ENCODE results near the gene RGL3.

RGL3 gene

GRCh38 chr19:11425719-11426457 lies 6.8 kb upstream of the RGL3 start:
- TF ChIP-seq CTCF (IDR thresholded peaks at IDR 0.05): no peak
- no peak for DNase-seq
- Histone ChIP-seq H3K27ac (no peak overlapping the region), H3K27me3 (peaks cover 0 to 5% of the 10 kb centered on the region in 2 donors), H3K4me1 (peaks cover 0 to 23% (median 17%) of the 10 kb centered on the region in 4 donors), H3K9me3 (no peaks in the 10 kb centered on the region), H3K4me3 (no peak overlapping the region), H3K36me3 (no peaks in the 10 kb centered on the region)
- intact Hi-C loops (cut with DNase I; ENCODE audit: low total_unique reads): no loop called here

GRCh38 chr19:11423791-11424181 lies 4.7 kb upstream of the RGL3 start:
- Histone ChIP-seq H3K4me1 (peaks cover 0 to 42% (median 33%) of the 10 kb centered on the region in 4 donors), H3K4me3 (no peak overlapping the region), H3K27ac (no peak overlapping the region), H3K36me3 (no peaks in the 10 kb centered on the region), H3K9me3 (no peaks in the 10 kb centered on the region), H3K27me3 (peaks cover 0 to 5% of the 10 kb centered on the region in 2 donors)
- intact Hi-C loops (cut with DNase I; ENCODE audit: low total_unique reads): no loop called here
- TF ChIP-seq CTCF (IDR thresholded peaks at IDR 0.05): no peak
- DNase-seq: no peak

- Histone ChIP-seq H3K27me3 (peaks cover 0 to 5% of the 10 kb centered on the region in 2 donors), H3K36me3 (no peaks in the 10 kb centered on the region), H3K4me3 (no peak overlapping the region), H3K27ac (no peak overlapping the region), H3K9me3 (no peaks in the 10 kb centered on the region), H3K4me1 (peaks cover 0 to 48% (median 36%) of the 10 kb centered on the region in 4 donors)
- DNase-seq: no peak
- intact Hi-C loops (cut with DNase I; ENCODE audit: low total_unique reads): no loop called here
- TF ChIP-seq CTCF (IDR thresholded peaks at IDR 0.05): no peak
Measured at GRCh38 chr19:11423164-11423790, 4.2 kb upstream of the RGL3 start.

GRCh38 chr19:11422163-11423065 lies 3.3 kb upstream of the RGL3 start:
- Histone ChIP-seq H3K27me3 (peaks cover 0 to 5% of the 10 kb centered on the region in 2 donors), H3K27ac (peak overlapping the region; percentile 67 to 79), H3K9me3 (no peaks in the 10 kb centered on the region), H3K4me1 (peaks cover 0 to 51% (median 37%) of the 10 kb centered on the region in 4 donors), H3K36me3 (no peaks in the 10 kb centered on the region), H3K4me3 (peak overlapping the region; percentile 47)
- peak; percentile 79 to 94 for DNase-seq
- intact Hi-C loops (cut with DNase I; ENCODE audit: low total_unique reads): no loop called here
- no peak for TF ChIP-seq CTCF (IDR thresholded peaks at IDR 0.05)

- TF ChIP-seq CTCF (IDR thresholded peaks at IDR 0.05): no peak
- Histone ChIP-seq H3K4me1 (peaks cover 0 to 51% (median 37%) of the 10 kb centered on the region in 4 donors), H3K36me3 (no peaks in the 10 kb centered on the region), H3K27ac (peak overlapping the region; percentile 67 to 79), H3K4me3 (peak overlapping the region; percentile 47), H3K27me3 (peaks cover 0 to 5% of the 10 kb centered on the region in 2 donors), H3K9me3 (no peaks in the 10 kb centered on the region)
- intact Hi-C loops (cut with DNase I; ENCODE audit: low total_unique reads): loop anchor here (2.0 kb wide), 1 partner anchor 39 kb away; no protein-coding TSS in a partner anchor
- peak; percentile 35 to 74 for DNase-seq
Measured at GRCh38 chr19:11421371-11422098, 2.4 kb upstream of the RGL3 start.
